Measurements from ENCODE around the gene LSS. TPM values are rescaled to one million over a fixed set of nuclear protein-coding genes. Genes with fewer than 3 reads are reported as not detected.
"Not testable (repeated sequence)": the region's sequence is repeated elsewhere in the genome, so short reads cannot be mapped to it uniquely, and the experiment has no call there.

Gene LSS
- total and polyA plus RNA-seq, 2 experiments from 2014 or later, result 86.9 to 112 TPM

- H3K36me3 ChIP-seq, result no peaks in the 10 kb centered on the region
- no peaks in the 10 kb centered on the region for H3K27me3 ChIP-seq
- TF ChIP-seq, protein P1, sequence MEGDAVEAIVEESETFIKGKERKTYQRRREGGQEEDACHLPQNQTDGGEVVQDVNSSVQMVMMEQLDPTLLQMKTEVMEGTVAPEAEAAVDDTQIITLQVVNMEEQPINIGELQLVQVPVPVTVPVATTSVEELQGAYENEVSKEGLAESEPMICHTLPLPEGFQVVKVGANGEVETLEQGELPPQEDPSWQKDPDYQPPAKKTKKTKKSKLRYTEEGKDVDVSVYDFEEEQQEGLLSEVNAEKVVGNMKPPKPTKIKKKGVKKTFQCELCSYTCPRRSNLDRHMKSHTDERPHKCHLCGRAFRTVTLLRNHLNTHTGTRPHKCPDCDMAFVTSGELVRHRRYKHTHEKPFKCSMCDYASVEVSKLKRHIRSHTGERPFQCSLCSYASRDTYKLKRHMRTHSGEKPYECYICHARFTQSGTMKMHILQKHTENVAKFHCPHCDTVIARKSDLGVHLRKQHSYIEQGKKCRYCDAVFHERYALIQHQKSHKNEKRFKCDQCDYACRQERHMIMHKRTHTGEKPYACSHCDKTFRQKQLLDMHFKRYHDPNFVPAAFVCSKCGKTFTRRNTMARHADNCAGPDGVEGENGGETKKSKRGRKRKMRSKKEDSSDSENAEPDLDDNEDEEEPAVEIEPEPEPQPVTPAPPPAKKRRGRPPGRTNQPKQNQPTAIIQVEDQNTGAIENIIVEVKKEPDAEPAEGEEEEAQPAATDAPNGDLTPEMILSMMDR (IDR thresholded peaks at IDR 0.05; ENCODE audit: low read depth, low read length), result no peak
- H3K4me1 ChIP-seq (ENCODE audit: low read depth), result peaks cover 4% of the 10 kb centered on the region
- no peak overlapping the region for H3K4me3 ChIP-seq
- H3K9me3 ChIP-seq (ENCODE audit: low read depth), result no peaks in the 10 kb centered on the region
- H3K27ac ChIP-seq, result no peak overlapping the region
- no peak for DNase-seq (ENCODE audit: low read depth in 1 of 2, low spot score in 1 of 2)
These were observed 47.1 kb downstream of the LSS start for GRCh38 chr21:46181436-46181835.

- Histone ChIP-seq H3K9me3 (ENCODE audit: low read depth) (no peaks in the 10 kb centered on the region), H3K27ac (no peak overlapping the region), H3K36me3 (no peaks in the 10 kb centered on the region), H3K27me3 (no peaks in the 10 kb centered on the region), H3K4me1 (ENCODE audit: low read depth) (peaks cover 4% of the 10 kb centered on the region), H3K4me3 (no peak overlapping the region)
- TF ChIP-seq, protein P1 (IDR thresholded peaks at IDR 0.05; ENCODE audit: low read depth, low read length), result no peak
- no peak for DNase-seq (ENCODE audit: low read depth in 1 of 2, low spot score in 1 of 2)
These were observed 47.7 kb downstream of the LSS start for GRCh38 chr21:46180778-46181391.

- Histone ChIP-seq H3K27ac (no peak overlapping the region), H3K4me3 (no peak overlapping the region)
- DNase-seq (ENCODE audit: low read depth in 1 of 2, low spot score in 1 of 2), result no peak
These were observed 48.4 kb downstream of the LSS start for GRCh38 chr21:46180079-46180722.

GRCh38 chr21:46179708-46180078, 48.9 kb downstream of the LSS start:
- H3K27me3 ChIP-seq, result no peaks in the 10 kb centered on the region
- H3K9me3 ChIP-seq (ENCODE audit: low read depth), result no peaks in the 10 kb centered on the region
- no peaks in the 10 kb centered on the region for H3K36me3 ChIP-seq
- H3K4me3 ChIP-seq, result no peak overlapping the region
- TF ChIP-seq, protein P1 (IDR thresholded peaks at IDR 0.05; ENCODE audit: low read depth, low read length), result no peak
- H3K27ac ChIP-seq, result no peak overlapping the region
- DNase-seq (ENCODE audit: low read depth in 1 of 2, low spot score in 1 of 2), result no peak
- no peaks in the 10 kb centered on the region for H3K4me1 ChIP-seq (ENCODE audit: low read depth)

More at GRCh38 chr21:46180079-46180722, 48.4 kb downstream of the LSS start:
- no peaks in the 10 kb centered on the region for H3K9me3 ChIP-seq (ENCODE audit: low read depth)
- H3K27me3 ChIP-seq, result no peaks in the 10 kb centered on the region
- no peaks in the 10 kb centered on the region for H3K36me3 ChIP-seq
- peaks cover 1% of the 10 kb centered on the region for H3K4me1 ChIP-seq (ENCODE audit: low read depth)
- TF ChIP-seq, protein P1 (IDR thresholded peaks at IDR 0.05; ENCODE audit: low read depth, low read length), result no peak

DNA sequence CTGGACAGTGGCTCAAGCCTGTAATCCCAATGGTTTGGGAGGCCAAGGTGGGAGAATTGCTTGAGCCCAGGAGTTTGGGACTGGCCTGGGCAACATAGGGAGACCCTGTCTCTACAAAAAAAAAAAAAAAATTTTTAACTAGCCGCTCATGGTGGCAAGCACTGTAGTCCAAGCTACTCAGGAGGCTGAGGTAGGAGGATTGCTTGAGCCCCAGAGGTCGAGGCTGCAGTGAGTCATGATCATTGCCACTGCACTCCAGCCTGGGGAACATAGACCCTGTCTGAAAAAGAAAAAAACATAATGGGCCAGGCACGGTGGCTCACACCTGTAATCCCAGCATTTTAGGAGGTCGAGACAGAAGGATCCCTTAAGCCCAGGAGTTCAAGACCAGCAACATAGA, 49.6 kb downstream of the LSS start:
- Histone ChIP-seq H3K27me3 (no peaks in the 10 kb centered on the region), H3K36me3 (no peaks in the 10 kb centered on the region), H3K4me3 (no peak overlapping the region), H3K27ac (no peak overlapping the region), H3K9me3 (ENCODE audit: low read depth) (no peaks in the 10 kb centered on the region), H3K4me1 (ENCODE audit: low read depth) (no peaks in the 10 kb centered on the region)
- DNase-seq (ENCODE audit: low read depth in 1 of 2, low spot score in 1 of 2), result no peak
- TF ChIP-seq, protein P1 (IDR thresholded peaks at IDR 0.05; ENCODE audit: low read depth, low read length), result no peak

DNA sequence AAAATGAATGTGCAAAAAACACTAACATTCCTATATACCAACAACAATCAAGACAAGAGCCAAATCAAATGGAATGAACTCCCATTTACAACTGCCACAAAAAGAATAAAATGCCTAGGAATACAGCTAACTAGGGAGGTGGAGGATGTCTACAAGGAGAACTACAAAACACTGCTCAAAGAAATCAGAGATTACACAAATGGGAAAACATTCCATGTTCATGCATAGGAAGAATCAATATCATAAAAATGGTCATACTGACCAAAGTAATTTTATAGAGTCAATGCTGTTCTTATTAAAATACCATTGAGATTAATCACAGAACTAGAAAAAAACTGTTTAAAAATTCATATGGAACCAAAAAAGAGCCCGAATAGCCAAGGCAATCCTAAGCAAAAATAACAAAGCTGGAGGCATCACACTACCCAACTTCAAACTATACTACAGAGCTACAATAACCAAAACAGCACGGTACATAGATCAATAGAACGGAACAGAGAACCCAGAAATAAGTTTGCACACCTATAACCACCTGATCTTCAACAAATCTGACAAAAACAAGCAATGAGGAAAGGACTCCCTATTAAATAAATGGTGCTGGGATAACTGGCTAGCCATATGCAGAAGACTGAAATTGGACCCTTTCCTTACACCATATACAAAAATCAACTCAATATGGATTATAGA, 52.0 kb downstream of the LSS start:
- not testable (repeated sequence) for H3K27me3 ChIP-seq; H3K9me3 ChIP-seq (ENCODE audit: low read depth)

More for the DNA sequence above, 52.0 kb downstream of the LSS start:
- not testable (repeated sequence) for H3K36me3 ChIP-seq; H3K4me1 ChIP-seq (ENCODE audit: low read depth); H3K27ac ChIP-seq; DNase-seq (ENCODE audit: low read depth in 1 of 2, low spot score in 1 of 2); H3K4me3 ChIP-seq

All from cardiac muscle cell (in vitro differentiated cells and primary cell).